Heart right ventricle (tissue), 16 donors: ENCODE results near the gene MAP3K4. TPM values are rescaled to one million over a fixed set of nuclear protein-coding genes. Genes with fewer than 3 reads are reported as not detected.

ENCODE experiments used
- ATAC-seq, 8 donors: fragments of 200-7000 bp; cut with Tn5 transposase; one replicate each; pipeline ENCODE4 v1.9.1; 2020; ENCODE audit warnings: mild to moderate bottlenecking in 8 of 8, moderate library complexity in 8 of 8, moderate number of reproducible peaks in 1 of 8
- DNase-seq, 2 donors: peaks; one replicate each; pipeline ENCODE4 v3.0.0-alpha.2; 2020
- H3K27ac ChIP-seq, 10 donors: fragments of 200-600 bp; sonication (generic) in 2 of 10; one replicate each; pipeline versions ENCODE4 v1.5.0 to v1.8.0; 2020 to 2022; ENCODE audit warnings: mild to moderate bottlenecking in 3 of 10
- H3K27me3 ChIP-seq, 7 donors: fragments of 200-600 bp; one replicate each; pipeline ENCODE4 v1.8.0; 2021 to 2022; ENCODE audit warnings: mild to moderate bottlenecking in 2 of 7
- H3K36me3 ChIP-seq, 9 donors: fragments of 200-600 bp; sonication (generic) in 1 of 9; one replicate each; pipeline versions ENCODE4 v1.5.0 to v1.8.0; 2020 to 2022; ENCODE audit warnings: mild to moderate bottlenecking in 2 of 9
- H3K4me1 ChIP-seq, 9 donors: fragments of 200-600 bp; sonication (generic) in 1 of 9; one replicate each; pipeline versions ENCODE4 v1.5.0 to v1.8.0; 2020 to 2022; ENCODE audit warnings: mild to moderate bottlenecking in 4 of 9
- H3K4me3 ChIP-seq, 10 donors: fragments of 200-600 bp; sonication (generic) in 2 of 10; one replicate each; pipeline versions ENCODE4 v1.5.0 to v1.8.0; 2020 to 2022; ENCODE audit warnings: mild to moderate bottlenecking in 7 of 10, moderate library complexity in 2 of 10
- H3K9me3 ChIP-seq, 11 donors: fragments of 200-600 bp in 10 of 11; sonication (generic) in 2 of 11; one replicate each; pipeline versions ENCODE4 v1.5.0 to v1.8.0; 2013 to 2022; ENCODE audit warnings: mild to moderate bottlenecking in 2 of 11, control low read depth in 1 of 11, moderate library complexity in 1 of 11
- CTCF ChIP-seq, 9 donors: fragments of 200-600 bp; sonication (generic) in 2 of 9; IDR thresholded peaks; one replicate each; pipeline versions ENCODE4 v1.5.0 to v1.8.0; 2021 to 2022; ENCODE audit warnings: antibody characterized with exemption in 9 of 9, mild to moderate bottlenecking in 5 of 9, moderate library complexity in 1 of 9
- WGBS, 2 donors: extraction: QIAGEN DNeasy Blood & Tissue Kit; methylation state at CpG; one replicate each; pipeline ENCODE4 v1.1.7; 2013; ENCODE audit warnings: inconsistent platforms in 1 of 2; 5-methylcytosine and 5-hydroxymethylcytosine counted together
- intact Hi-C, 10 donors: fragments of 100-400 bp; cut with DNase I; formaldehyde crosslinking; loops; one replicate each; pipeline versions ENCODE4 v1.11.1 to v1.14.2; 2022
- polyA plus RNA-seq, 2 donors: library from polyadenylated mRNA; stranded (reverse); fragments of 200-250 nt; gene quantifications; one replicate each; pipeline ENCODE4 v1.2.3, GENCODE V29; 2013
- total RNA-seq, 10 donors: library from RNA; stranded (reverse); fragmentation: NEBNext Ultra II Directional in 3 of 10; extraction: Animal tissue kit (Norgen Biotek cat#: 25700) in 3 of 10; gene quantifications; one replicate each; pipeline versions ENCODE4 v1.2.1 to v1.2.4, GENCODE V29; 2021 to 2023
- donor health status: Arrhythmogenic right ventricular cardiomyopathy.
- donor health status: ischemic (EF 13 %, LVEDD 7.1; RV severe dilation, severe dysfunction).
- donor health status: healthy with polysubstance abuse.
- donor health status: DM: no; HTN: yes; CAD: no.
- donor health status: DM: no; HTN: no; CAD: no.
- donor health status: ischemic (EF 25% LVEDD 6.9; RV normal size, moderate dysfunction).
- donor health status: ischemic (EF 25% LVEDD 5.7; RV mildly dilated, moderate dysfunction).
- donor health status: healthy.
- donor health status: DM: yes; HTN: yes; CAD: no.
- donor health status: Ischemic cardiomyopathy.
- donor health status: ischemic (EF 35%, LVEDD 5.7; RV mildly dilated, moderate dysfunction).
- donor health status: nonischemic (EF 11% LVEDD 7.7; RV severe dilation, severe dysfunction).
- donor health status: DM: yes; HTN: yes; CAD: no.
- donor health status: PGD.
- donor health status: ischemic (EF 29% LVEDD 5.4; RV normal size, mild dysfunction).
- donor health status: nonischemic (EF 23%, LVEDD 6.1; RV moderate dilation, normal function).

MAP3K4 gene
- total and polyA plus RNA-seq, 12 donors = 10.5 to 50.2 (median 30.9) TPM

- peak in 7 of 8 donors; percentile 20 to 58 (median 44) for ATAC-seq
- Histone ChIP-seq H3K27me3 (no peaks in the 10 kb centered on the region), H3K36me3 (peaks cover 0 to 45% (median 0%) of the 10 kb centered on the region in 9 donors), H3K4me1 (peaks cover 0 to 6% (median 0%) of the 10 kb centered on the region in 9 donors), H3K4me3 (no peak overlapping the region), H3K9me3 (peaks cover 0 to 16% (median 0%) of the 10 kb centered on the region in 11 donors), H3K27ac (no peak overlapping the region)
- DNase-seq = no peak
- 93 to 95% methylated on average over 18 of the region's 18 CpGs for WGBS, 2 donors
- intact Hi-C loops = loop anchor here in 8 of 10 donors (5.0 to 10.0 kb wide), 2 partner anchors 219 to 222 kb away; no protein-coding TSS in a partner anchor
- peak in 8 of 9 donors; percentile 10 to 58 (median 46) for TF ChIP-seq CTCF (IDR thresholded peaks at IDR 0.05)
Observed at GRCh38 chr6:161152907-161153662, 161.5 kb downstream of the MAP3K4 start.

DNA sequence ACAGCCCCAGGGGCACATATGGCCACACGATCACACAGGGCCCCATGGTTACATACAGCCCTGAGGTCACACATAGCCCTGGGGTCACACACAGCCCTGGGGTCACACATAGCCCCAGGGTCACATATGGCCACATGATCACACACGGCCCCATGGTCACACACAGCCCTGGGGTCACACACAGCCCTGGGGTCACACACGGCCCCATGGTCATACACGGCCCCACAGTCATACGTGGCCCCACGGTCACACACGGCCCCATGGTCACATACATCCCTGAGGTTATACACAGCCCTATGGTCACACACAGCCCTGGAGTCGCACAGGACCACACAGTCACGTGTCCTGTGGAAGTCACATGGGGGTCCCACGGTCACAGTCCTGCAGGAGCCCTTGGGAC is 162.2 kb downstream of the MAP3K4 start:
- intact Hi-C loops = loop anchor here in 8 of 10 donors (5.0 to 10.0 kb wide), 2 partner anchors 219 to 221 kb away; no protein-coding TSS in a partner anchor
- DNase-seq (no peak), ATAC-seq (peak in 3 of 8 donors; percentile 21 to 50 (median 23))
- TF ChIP-seq CTCF (IDR thresholded peaks at IDR 0.05) = no peak
- Histone ChIP-seq H3K27me3 (no peaks in the 10 kb centered on the region), H3K36me3 (peaks cover 0 to 40% (median 0%) of the 10 kb centered on the region in 9 donors), H3K4me1 (peaks cover 0 to 6% (median 0%) of the 10 kb centered on the region in 9 donors), H3K4me3 (no peak overlapping the region), H3K9me3 (peaks cover 0 to 16% (median 0%) of the 10 kb centered on the region in 11 donors), H3K27ac (no peak overlapping the region)
- 95 to 96% methylated on average over 10 of the region's 10 CpGs for WGBS, 2 donors

DNA sequence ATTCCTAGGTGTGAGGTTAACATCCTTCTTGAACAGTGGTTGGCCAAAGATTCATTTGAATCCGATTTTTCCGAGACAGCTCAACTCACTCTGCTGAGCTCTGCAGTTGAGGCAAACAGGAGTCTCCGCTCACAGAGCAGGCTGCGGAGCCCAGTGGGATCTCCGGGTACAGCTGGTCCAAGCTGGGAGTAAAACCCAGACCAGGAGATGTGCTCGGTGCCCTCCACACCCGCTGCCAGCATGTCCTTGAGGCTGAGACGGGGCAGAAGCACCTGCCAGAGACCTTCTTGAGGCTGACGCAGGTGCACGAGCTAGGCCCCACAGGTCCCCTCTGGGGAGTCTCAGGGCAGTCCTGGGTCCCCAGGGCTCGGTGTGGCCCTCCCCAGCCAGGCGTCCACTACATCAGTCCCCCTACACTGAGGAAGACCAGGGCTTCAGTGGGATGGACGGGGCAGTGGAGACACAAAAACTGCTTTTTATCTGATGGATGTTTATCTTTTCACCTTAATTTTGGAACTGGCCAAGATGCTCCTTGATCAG is 163.3 kb downstream of the MAP3K4 start:
- intact Hi-C loops = loop anchor here in 8 of 10 donors (5.0 to 10.0 kb wide), 2 partner anchors 217 to 220 kb away; no protein-coding TSS in a partner anchor

More for the DNA sequence above, 163.3 kb downstream of the MAP3K4 start:
- H3K4me1 ChIP-seq = peaks cover 0 to 6% (median 0%) of the 10 kb centered on the region in 9 donors
- WGBS, 2 donors = 96 to 98% methylated on average over 13 of the region's 13 CpGs
- H3K27ac ChIP-seq = no peak overlapping the region
- H3K27me3 ChIP-seq = no peaks in the 10 kb centered on the region
- DNase-seq = no peak
- no peak overlapping the region for H3K4me3 ChIP-seq
- H3K9me3 ChIP-seq = peaks cover 0 to 16% (median 0%) of the 10 kb centered on the region in 11 donors
- TF ChIP-seq CTCF (IDR thresholded peaks at IDR 0.05) = no peak
- no peak for ATAC-seq
- H3K36me3 ChIP-seq = peaks cover 0 to 41% (median 0%) of the 10 kb centered on the region in 9 donors
